D721Med (cell line): Measurements from ENCODE around the gene TBCCD1.
"Not testable (repeated sequence)": the region's sequence is repeated elsewhere in the genome, so short reads cannot be mapped to it uniquely, and the experiment has no call there.

Experiments used
- DNase-seq: peaks from one replicate; pipeline ENCODE4 v3.0.0; 2011; ENCODE audit warnings: low spot score; ENCODE audit not compliant: insufficient read length
- FAIRE-seq: peaks from 2 replicates; lab custom pipeline; 2011; peaks lifted over from hg19 to GRCh38; lab: Jason Lieb, UNC
- TF ChIP-seq, protein P1 (sequence below): IDR thresholded peaks from 2 replicates; pipeline ENCODE4 v1.5.1; 2012; ENCODE audit warnings: mild to moderate bottlenecking, control low read depth; ENCODE audit not compliant: insufficient read depth; ENCODE audit errors: missing control alignments

TBCCD1 gene

DNA sequence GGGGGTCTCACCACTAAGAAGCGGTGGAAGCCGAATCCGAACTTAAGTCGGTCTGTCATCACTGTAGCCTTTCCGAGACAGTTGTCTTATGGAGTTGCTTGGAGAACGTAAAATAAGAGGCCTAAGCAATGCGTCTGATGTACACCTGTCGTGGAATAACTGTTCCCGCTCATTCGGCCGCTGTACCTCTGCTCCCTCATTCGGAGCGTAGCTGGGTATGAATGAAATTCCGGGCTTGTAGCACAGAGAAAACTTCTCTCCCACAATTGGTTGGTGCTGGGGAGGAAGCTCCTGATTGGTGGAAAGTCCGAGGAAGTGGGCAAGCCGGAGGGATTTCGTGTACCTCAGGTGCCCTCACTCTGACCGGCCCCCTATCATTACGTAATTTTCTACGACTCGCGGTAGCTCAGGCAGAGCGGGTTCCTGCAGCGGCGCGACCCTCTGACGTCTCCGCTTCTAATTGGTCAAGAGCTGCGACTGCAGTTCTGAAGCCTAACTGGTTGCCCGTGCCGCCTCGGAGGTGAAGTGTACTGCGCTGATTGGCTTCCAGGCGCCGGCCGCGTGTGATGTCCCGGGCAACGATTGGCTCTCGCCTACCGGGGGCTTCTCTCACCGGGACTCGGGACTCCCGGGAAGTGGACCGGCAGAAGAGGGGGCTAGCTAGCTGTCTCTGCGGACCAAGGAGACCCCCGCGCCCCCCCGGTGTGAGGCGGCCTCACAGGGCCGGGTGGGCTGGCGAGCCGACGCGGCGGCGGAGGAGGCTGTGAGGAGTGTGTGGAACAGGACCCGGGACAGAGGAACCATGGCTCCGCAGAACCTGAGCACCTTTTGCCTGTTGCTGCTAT, 3.2 kb upstream of the TBCCD1 start, which contains the start of gene DNAJB11:
TSS of gene DNAJB11 (plus strand) at position 625 of the 845 bp plus-strand sequence. CDS start at position 803, 178 bp downstream.
- DNase-seq (peak; percentile 88), FAIRE-seq (no peak)
- TF ChIP-seq, protein P1, sequence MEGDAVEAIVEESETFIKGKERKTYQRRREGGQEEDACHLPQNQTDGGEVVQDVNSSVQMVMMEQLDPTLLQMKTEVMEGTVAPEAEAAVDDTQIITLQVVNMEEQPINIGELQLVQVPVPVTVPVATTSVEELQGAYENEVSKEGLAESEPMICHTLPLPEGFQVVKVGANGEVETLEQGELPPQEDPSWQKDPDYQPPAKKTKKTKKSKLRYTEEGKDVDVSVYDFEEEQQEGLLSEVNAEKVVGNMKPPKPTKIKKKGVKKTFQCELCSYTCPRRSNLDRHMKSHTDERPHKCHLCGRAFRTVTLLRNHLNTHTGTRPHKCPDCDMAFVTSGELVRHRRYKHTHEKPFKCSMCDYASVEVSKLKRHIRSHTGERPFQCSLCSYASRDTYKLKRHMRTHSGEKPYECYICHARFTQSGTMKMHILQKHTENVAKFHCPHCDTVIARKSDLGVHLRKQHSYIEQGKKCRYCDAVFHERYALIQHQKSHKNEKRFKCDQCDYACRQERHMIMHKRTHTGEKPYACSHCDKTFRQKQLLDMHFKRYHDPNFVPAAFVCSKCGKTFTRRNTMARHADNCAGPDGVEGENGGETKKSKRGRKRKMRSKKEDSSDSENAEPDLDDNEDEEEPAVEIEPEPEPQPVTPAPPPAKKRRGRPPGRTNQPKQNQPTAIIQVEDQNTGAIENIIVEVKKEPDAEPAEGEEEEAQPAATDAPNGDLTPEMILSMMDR: no peak

DNA sequence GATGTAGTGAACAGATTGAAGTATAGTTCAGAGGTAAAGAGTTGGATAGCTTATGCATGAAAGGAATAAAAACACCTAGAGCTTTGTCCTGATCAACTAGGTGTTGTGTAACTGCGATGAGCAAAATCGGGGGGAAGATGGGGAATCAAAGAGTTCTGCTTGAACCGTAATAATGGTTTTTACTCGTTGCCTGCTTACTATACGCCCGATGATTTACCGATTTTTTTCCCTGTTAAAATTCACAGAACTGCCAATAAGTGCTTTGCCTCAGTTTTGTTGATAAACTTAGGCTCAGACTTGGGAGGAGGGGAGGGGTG, 2.6 kb upstream of the TBCCD1 start:
- TF ChIP-seq, protein P1: no peak
- FAIRE-seq (no peak), DNase-seq (no peak)

DNA sequence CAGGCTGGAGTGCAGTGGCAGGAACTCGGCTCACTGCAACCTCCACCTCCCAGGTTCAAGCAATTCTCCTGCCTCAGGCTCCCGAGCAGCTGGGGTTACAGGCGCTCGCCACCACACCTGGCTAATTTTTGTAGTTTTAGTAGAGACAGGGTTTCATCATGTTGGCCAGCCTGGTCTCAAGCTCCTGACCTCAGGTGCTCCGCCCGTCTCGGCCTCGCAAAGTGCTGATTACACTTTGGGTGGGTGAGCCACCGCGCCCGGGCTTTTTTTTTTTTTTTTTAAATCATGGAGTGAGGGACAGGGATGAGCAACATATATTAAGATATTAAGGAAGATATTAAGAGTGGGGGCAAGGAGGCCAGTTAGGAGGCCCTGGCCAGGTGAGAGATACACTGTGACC, 2.2 kb upstream of the TBCCD1 start:
- DNase-seq, FAIRE-seq: not testable (repeated sequence)

DNA sequence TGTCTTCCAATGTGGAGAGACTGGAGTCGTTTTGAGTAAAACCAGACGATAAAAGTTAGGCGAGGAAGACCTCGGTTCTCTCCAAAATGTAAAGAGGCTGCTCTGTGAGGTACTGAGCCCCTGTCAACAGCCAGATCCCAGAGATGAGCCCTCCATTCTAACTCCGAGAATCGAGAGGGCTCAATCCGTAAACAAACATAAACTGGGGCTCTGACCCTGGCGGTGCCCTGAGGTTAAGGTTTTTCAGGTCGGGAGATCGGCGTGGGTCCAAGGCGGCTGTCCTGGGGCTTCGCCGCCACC, 417 bp downstream of the TBCCD1 start:
- DNase-seq (no peak), FAIRE-seq (no peak)
- TF ChIP-seq, protein P1: no peak

DNA sequence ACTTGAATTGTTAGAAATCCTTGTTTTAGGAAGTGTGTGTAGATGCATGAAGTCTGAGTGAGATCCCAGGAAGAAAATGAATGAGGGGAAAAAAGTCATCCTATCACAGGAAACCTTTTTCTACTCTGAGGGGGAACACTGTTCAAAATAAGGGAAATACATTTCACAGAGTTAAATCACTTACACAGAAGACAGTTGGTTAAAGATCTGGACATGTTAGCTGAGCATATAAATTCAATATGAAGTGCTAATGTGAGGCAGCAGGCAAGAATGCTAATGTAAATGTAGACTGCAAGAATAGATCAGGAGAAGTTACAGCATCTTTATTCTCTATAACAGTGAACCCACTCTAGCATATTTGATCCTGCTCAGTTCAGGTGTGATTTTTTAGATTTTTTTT, 2.6 kb downstream of the TBCCD1 start:
- FAIRE-seq: no peak
- TF ChIP-seq, protein P1: no peak
- DNase-seq: no peak

DNA sequence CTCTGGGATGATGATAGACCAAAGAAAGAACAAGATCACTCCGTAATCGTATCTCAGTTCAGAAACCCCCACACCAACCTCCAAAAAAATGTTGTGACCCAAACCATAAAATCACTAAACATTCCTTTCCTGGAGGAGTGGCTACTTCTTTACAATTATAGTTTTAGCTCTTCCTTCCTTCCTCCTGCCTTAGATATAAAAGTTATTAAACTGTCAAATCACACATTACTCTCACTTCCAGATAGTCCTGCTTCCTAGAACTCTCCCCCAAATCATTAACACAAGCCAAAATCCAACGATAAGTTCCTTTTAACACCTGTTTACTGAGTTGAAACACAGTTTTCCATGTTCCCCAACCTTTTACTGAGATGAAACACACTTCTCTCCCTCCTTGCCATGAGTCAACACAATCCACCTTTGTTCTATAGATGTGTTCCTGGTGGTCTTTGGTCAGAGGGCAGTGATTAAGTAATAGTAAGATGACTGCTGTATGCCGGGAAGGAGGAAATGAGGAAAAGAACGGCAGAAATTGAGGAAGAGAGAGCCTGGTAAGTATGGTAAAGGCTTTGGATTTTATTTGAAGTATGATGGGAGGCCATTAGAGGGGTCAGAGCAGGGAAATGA, 14.6 kb downstream of the TBCCD1 start:
- DNase-seq (no peak), FAIRE-seq (no peak)
- TF ChIP-seq, protein P1: no peak

DNA sequence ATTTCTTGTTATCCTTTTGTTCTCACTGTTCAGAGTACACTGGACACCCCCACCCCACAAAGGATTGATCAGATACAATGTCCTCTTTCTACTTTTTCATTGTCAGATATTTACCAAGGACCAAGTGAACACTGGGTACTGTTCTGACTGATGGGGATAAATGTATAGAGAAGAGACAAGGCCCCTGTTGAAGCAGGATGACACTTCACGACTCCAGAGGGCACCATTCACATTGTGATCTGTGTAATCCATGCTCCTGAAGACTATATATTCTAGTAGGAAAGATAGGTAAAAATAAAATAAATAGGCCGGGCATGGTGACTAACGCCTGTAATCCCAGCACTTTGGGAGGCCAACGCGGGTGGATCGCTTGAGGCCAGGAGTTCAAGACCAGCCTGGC, 15.8 kb downstream of the TBCCD1 start:
- TF ChIP-seq, protein P1: peak; percentile 8
- FAIRE-seq (no peak), DNase-seq (no peak)
